H1 (cell line): Measurements from ENCODE around the gene TXLNA. TPM values are rescaled to one million over a fixed set of nuclear protein-coding genes. Genes with fewer than 3 reads are reported as not detected.

ENCODE experiments used
- CTCF ChIA-PET: fragments of 300-600 bp; sonication (Branson Sonifier 250); formaldehyde crosslinking; loops from one replicate; lab custom pipeline; 2021; ENCODE audit not compliant: partially characterized antibody; lab: Charles Lee
- POLR2A ChIA-PET: fragments of 300-600 bp; sonication (Branson Sonifier 250); formaldehyde crosslinking; loops from one replicate; lab custom pipeline; 2021; ENCODE audit warnings: inconsistent platforms; ENCODE audit not compliant: partially characterized antibody; lab: Charles Lee
- DNase-seq, 2 experiments: peaks; one replicate each; pipeline versions ENCODE4 v3.0.0 to v3.0.0-alpha.2; 2010 to 2022; ENCODE audit warnings: low spot score in 2 of 2, low read depth in 1 of 2, mixed read lengths in 1 of 2
- FAIRE-seq: peaks from 2 replicates; lab custom pipeline; 2011; peaks lifted over from hg19 to GRCh38; lab: Jason Lieb, UNC
- H2AFZ ChIP-seq: 2 replicates; pipeline ENCODE4 v1.8.1; 2012; ENCODE audit warnings: low read length, inconsistent platforms
- H2AK5ac ChIP-seq: 2 replicates; pipeline ENCODE4 v1.6.1; 2013; ENCODE audit warnings: low read depth, low read length
- H2BK120ac ChIP-seq: replicated peaks from 2 replicates; pipeline ENCODE3; 2013; ENCODE audit warnings: low read depth, low read length, inconsistent platforms
- H2BK12ac ChIP-seq: 2 replicates; pipeline ENCODE4 v1.6.1; 2013; ENCODE audit warnings: low read depth, low read length
- H2BK15ac ChIP-seq: 2 replicates; pipeline ENCODE4 v1.6.1; 2013; ENCODE audit warnings: low read length
- H2BK20ac ChIP-seq: 2 replicates; pipeline ENCODE4 v1.6.1; 2013; ENCODE audit warnings: low read length
- H2BK5ac ChIP-seq: 2 replicates; pipeline ENCODE4 v1.6.1; 2013; ENCODE audit warnings: low read depth, low read length
- H3K14ac ChIP-seq: 2 replicates; pipeline ENCODE4 v1.6.1; 2013; ENCODE audit warnings: inconsistent platforms; ENCODE audit not compliant: insufficient read length
- H3K18ac ChIP-seq: 2 replicates; pipeline ENCODE4 v1.6.1; 2013; ENCODE audit warnings: low read length; ENCODE audit errors: extremely low read depth
- H3K23ac ChIP-seq: 2 replicates; pipeline ENCODE4 v1.6.1; 2013; ENCODE audit warnings: inconsistent platforms; ENCODE audit not compliant: insufficient read length
- H3K23me2 ChIP-seq: 2 replicates; pipeline ENCODE4 v1.6.1; 2013; ENCODE audit warnings: low read depth, low read length
- H3K27ac ChIP-seq: 2 replicates; pipeline ENCODE4 v1.6.1; 2011; ENCODE audit warnings: low read depth, low read length, inconsistent platforms
- H3K27me3 ChIP-seq, 4 experiments: replicated peaks in 1 of 4; 1 replicate in 1 of 4; 2 replicates in 3 of 4; pipeline versions ENCODE4 v1.6.1 to v1.8.1; 2011 to 2013; ENCODE audit warnings: low read length in 3 of 4, mild to moderate bottlenecking in 3 of 4, inconsistent platforms in 2 of 4, mixed read lengths in 2 of 4, moderate library complexity in 1 of 4; ENCODE audit not compliant: control insufficient read depth in 3 of 4, insufficient read depth in 3 of 4; ENCODE audit errors: extremely low read depth in 1 of 4
- H3K36me3 ChIP-seq, 4 experiments: 2 replicates each; pipeline versions ENCODE4 v1.6.1 to v1.8.1; 2011 to 2013; ENCODE audit warnings: mild to moderate bottlenecking in 4 of 4, low read length in 3 of 4, moderate library complexity in 2 of 4, control low read depth in 1 of 4, inconsistent platforms in 1 of 4; ENCODE audit not compliant: insufficient read depth in 4 of 4, control insufficient read depth in 2 of 4
- H3K4ac ChIP-seq: replicated peaks from 2 replicates; pipeline ENCODE3; 2013; ENCODE audit warnings: low read length, low read depth, mixed read lengths, inconsistent platforms; ENCODE audit not compliant: insufficient read length
- H3K4me1 ChIP-seq, 4 experiments: replicated peaks in 1 of 4; 1 replicate in 1 of 4; 2 replicates in 3 of 4; pipeline versions ENCODE4 v1.6.1 to v1.8.1; 2011 to 2013; ENCODE audit warnings: low read length in 3 of 4, inconsistent platforms in 2 of 4, mixed read lengths in 1 of 4; ENCODE audit not compliant: insufficient read depth in 4 of 4, control insufficient read depth in 3 of 4
- H3K4me2 ChIP-seq, 2 experiments: 2 replicates each; pipeline versions ENCODE4 v1.6.1 to v1.8.1; 2011 to 2013; ENCODE audit warnings: low read depth in 2 of 2, low read length in 2 of 2, control low read depth in 1 of 2, inconsistent platforms in 1 of 2, mild to moderate bottlenecking in 1 of 2; ENCODE audit not compliant: insufficient read depth in 1 of 2
- H3K4me3 ChIP-seq, 4 experiments: fragments of 200-600, 300-600 bp in 1 of 4; sonication (generic), shearing (Covaris generic), sonication (Bioruptor Twin) in 1 of 4; 2 replicates each; pipeline versions ENCODE4 v1.5.1 to v1.8.1; 2011 to 2016; ENCODE audit warnings: low read length in 4 of 4, low read depth in 3 of 4, control low read depth in 2 of 4, inconsistent platforms in 2 of 4, mild to moderate bottlenecking in 2 of 4, mixed read lengths in 1 of 4, moderate library complexity in 1 of 4; ENCODE audit not compliant: insufficient read depth in 2 of 4; ENCODE audit errors: extremely low read depth in 1 of 4
- H3K56ac ChIP-seq: replicated peaks from 2 replicates; pipeline ENCODE3; 2013; ENCODE audit warnings: low read depth, mild to moderate bottlenecking, mixed read lengths, low read length, inconsistent platforms; ENCODE audit not compliant: insufficient read length
- H3K79me1 ChIP-seq: 2 replicates; pipeline ENCODE4 v1.6.1; 2013; ENCODE audit warnings: low read depth, low read length, control low read depth
- H3K79me2 ChIP-seq, 2 experiments: 2 replicates each; pipeline versions ENCODE4 v1.6.1 to v1.8.1; 2012 to 2013; ENCODE audit warnings: low read length in 2 of 2, mild to moderate bottlenecking in 2 of 2, inconsistent platforms in 1 of 2; ENCODE audit not compliant: insufficient read depth in 2 of 2, control insufficient read depth in 1 of 2
- H3K9ac ChIP-seq, 4 experiments: replicated peaks in 1 of 4; 1 replicate in 1 of 4; 2 replicates in 3 of 4; pipeline versions ENCODE4 v1.6.1 to v1.8.1; 2011 to 2013; ENCODE audit warnings: low read depth in 3 of 4, low read length in 3 of 4, control low read depth in 2 of 4, mild to moderate bottlenecking in 2 of 4, moderate library complexity in 2 of 4, inconsistent platforms in 1 of 4; ENCODE audit errors: extremely low read depth in 1 of 4
- H3K9me3 ChIP-seq, 2 experiments: 2 replicates each; pipeline versions ENCODE4 v1.6.1 to v1.8.1; 2012 to 2013; ENCODE audit warnings: mild to moderate bottlenecking in 2 of 2, moderate library complexity in 2 of 2, control low read depth in 1 of 2, inconsistent platforms in 1 of 2, low read depth in 1 of 2, low read length in 1 of 2, mixed read lengths in 1 of 2; ENCODE audit not compliant: insufficient read depth in 2 of 2
- H4K20me1 ChIP-seq, 2 experiments: replicated peaks in 1 of 2; 2 replicates each; pipeline versions ENCODE3 to v1.8.1; 2011 to 2013; ENCODE audit warnings: inconsistent platforms in 2 of 2, low read length in 2 of 2, mild to moderate bottlenecking in 1 of 2; ENCODE audit not compliant: insufficient read depth in 2 of 2, control insufficient read depth in 1 of 2
- H4K5ac ChIP-seq: 2 replicates; pipeline ENCODE4 v1.6.1; 2013; ENCODE audit warnings: low read length, low read depth, mixed read lengths, inconsistent platforms; ENCODE audit not compliant: insufficient read length
- H4K8ac ChIP-seq: 2 replicates; pipeline ENCODE4 v1.8.0; 2013; ENCODE audit warnings: mild to moderate bottlenecking, moderate library complexity, low read length, inconsistent platforms; ENCODE audit not compliant: insufficient read depth; ENCODE audit errors: extremely low read depth
- H4K91ac ChIP-seq: replicated peaks from 2 replicates; pipeline ENCODE3; 2013; ENCODE audit warnings: low read length, mixed read lengths, inconsistent platforms; ENCODE audit not compliant: insufficient read length
- BACH1 ChIP-seq: IDR thresholded peaks from 2 replicates; pipeline ENCODE4 v1.6.1; 2012; ENCODE audit warnings: low read length, improper control_type of control experiment
- CBX5 ChIP-seq: fragments of 300-800, 300-1000 bp; sonication (generic); IDR thresholded peaks from 2 replicates; pipeline ENCODE4 v1.7.1; 2016; ENCODE audit warnings: antibody characterized with exemption, low read length, low read depth
- CHD2 ChIP-seq: IDR thresholded peaks from 2 replicates; pipeline ENCODE4 v1.6.1; 2012; ENCODE audit warnings: low read length, improper control_type of control experiment
- EP300 ChIP-seq, 2 experiments: IDR thresholded peaks; 1 replicate in 1 of 2; 2 replicates in 1 of 2; pipeline ENCODE4 v1.6.1; 2011 to 2012; ENCODE audit warnings: low read depth in 2 of 2, low read length in 2 of 2, mild to moderate bottlenecking in 2 of 2, borderline replicate concordance in 1 of 2, inconsistent platforms in 1 of 2, moderate library complexity in 1 of 2
- JUN ChIP-seq: IDR thresholded peaks from 2 replicates; pipeline ENCODE4 v1.6.1; 2011; ENCODE audit warnings: low read depth, mild to moderate bottlenecking, improper control_type of control experiment, low read length
- RAD21 ChIP-seq, 2 experiments: IDR thresholded peaks in 1 of 2; conservative IDR thresholded peaks in 1 of 2; 2 replicates each; pipeline ENCODE4 v1.6.1; 2011; ENCODE audit warnings: low read depth in 2 of 2, low read length in 2 of 2, improper control_type of control experiment in 1 of 2, inconsistent platforms in 1 of 2, mild to moderate bottlenecking in 1 of 2, moderate library complexity in 1 of 2
- RFX5 ChIP-seq: IDR thresholded peaks from 2 replicates; pipeline ENCODE4 v1.6.1; 2011; ENCODE audit warnings: low read depth, low read length, improper control_type of control experiment, borderline replicate concordance
- SP1 ChIP-seq: IDR thresholded peaks from 2 replicates; pipeline ENCODE4 v1.6.1; 2011; ENCODE audit warnings: low read depth, low read length
- TBP ChIP-seq: IDR thresholded peaks from 2 replicates; pipeline ENCODE4 v1.6.1; 2011; ENCODE audit warnings: low read depth, low read length, improper control_type of control experiment
- WGBS, 2 experiments: shearing (Covaris generic) in 1 of 2; methylation state at CpG; one replicate each; pipeline versions ENCODE4 v1.1.6 to v1.1.7; 2013 to 2015; ENCODE audit warnings: low lambda C conversion rate in 2 of 2, mixed read lengths in 2 of 2, inconsistent platforms in 1 of 2, low coverage in 1 of 2, missing lambda C conversion rate in 1 of 2; ENCODE audit not compliant: insufficient replicate concordance in 2 of 2, insufficient coverage in 1 of 2, insufficient read length in 1 of 2; ENCODE audit errors: extremely low coverage in 1 of 2, missing lambda C conversion rate in 1 of 2; 5-methylcytosine and 5-hydroxymethylcytosine counted together
- polyA plus RNA-seq, 7 experiments: library from polyadenylated mRNA; depleted of rRNA in 3 of 7; stranded (reverse) in 5 of 7; unstranded in 2 of 7; fragments of >200 nt in 5 of 7; fragments of 200-250 nt in 2 of 7; gene quantifications; 1 replicate in 5 of 7; 2 replicates in 1 of 7; 4 replicates in 1 of 7; pipeline versions ENCODE4 v1.2.1 to v1.2.3, GENCODE V29; 2011 to 2013; ENCODE audit warnings: missing spikeins in 2 of 7, mixed read lengths in 2 of 7
- total RNA-seq: library from RNA; stranded (reverse); fragmentation: NEBNext Ultra II Directional; extraction: Animal tissue kit (Norgen Biotek cat#: 25700); gene quantifications from 2 replicates; pipeline ENCODE4 v1.2.1, GENCODE V29; 2021
- TF ChIP-seq, protein P1 (sequence below), 3 experiments: IDR thresholded peaks; 1 replicate in 2 of 3; 2 replicates in 1 of 3; pipeline versions ENCODE4 v1.5.1 to v1.6.1; 2011; ENCODE audit warnings: low read length in 3 of 3, mild to moderate bottlenecking in 3 of 3, inconsistent platforms in 2 of 3, low read depth in 1 of 3, moderate library complexity in 1 of 3; ENCODE audit not compliant: insufficient read depth in 1 of 3; ENCODE audit errors: control extremely low read depth in 1 of 3

Gene TXLNA
- total and polyA plus RNA-seq, 2 of the 8 experiments (the other 6 are each of a cell fraction or from before 2014, with no cell fraction given) = 31.3 to 46.9 TPM

DNA sequence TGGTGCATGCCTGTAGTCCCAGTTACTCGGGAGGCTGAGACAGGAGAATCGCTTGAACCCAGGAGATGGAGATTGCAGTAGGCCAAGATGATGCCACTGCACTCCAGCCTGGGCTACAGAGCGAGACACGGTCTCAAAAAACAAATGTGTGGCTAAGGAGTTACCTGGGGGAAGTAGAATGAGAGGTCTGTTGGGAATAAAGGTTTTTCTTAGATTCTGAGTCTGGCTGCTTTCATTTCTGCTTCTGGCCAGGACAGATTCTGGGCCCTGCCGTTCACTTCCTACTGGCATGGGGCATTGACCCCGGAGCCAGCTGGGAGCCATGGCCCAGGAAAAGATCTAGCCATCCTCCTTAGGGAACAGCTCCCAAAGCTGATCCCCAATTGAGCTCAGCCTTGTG, 29.0 kb downstream of the TXLNA start:
- CTCF ChIA-PET = interaction anchor here (0.5 to 4.5 kb wide), 6 partner anchors 8 to 135 kb away, joined by 3 to 25 read pairs (median 4); partner anchors contain the start of gene TMEM39B
- no peak for FAIRE-seq
- TF ChIP-seq TBP = no peak
- TF ChIP-seq JUN = no peak
- no peak for TF ChIP-seq SP1
- TF ChIP-seq RAD21 (IDR thresholded peaks at IDR 0.05 in 1 of 2, conservative IDR thresholded peaks at IDR 0.05 in 1 of 2; ENCODE audit: low read depth in 2 of 2, low read length in 2 of 2) = no peak
- no peak for TF ChIP-seq CHD2
- TF ChIP-seq, protein P1, sequence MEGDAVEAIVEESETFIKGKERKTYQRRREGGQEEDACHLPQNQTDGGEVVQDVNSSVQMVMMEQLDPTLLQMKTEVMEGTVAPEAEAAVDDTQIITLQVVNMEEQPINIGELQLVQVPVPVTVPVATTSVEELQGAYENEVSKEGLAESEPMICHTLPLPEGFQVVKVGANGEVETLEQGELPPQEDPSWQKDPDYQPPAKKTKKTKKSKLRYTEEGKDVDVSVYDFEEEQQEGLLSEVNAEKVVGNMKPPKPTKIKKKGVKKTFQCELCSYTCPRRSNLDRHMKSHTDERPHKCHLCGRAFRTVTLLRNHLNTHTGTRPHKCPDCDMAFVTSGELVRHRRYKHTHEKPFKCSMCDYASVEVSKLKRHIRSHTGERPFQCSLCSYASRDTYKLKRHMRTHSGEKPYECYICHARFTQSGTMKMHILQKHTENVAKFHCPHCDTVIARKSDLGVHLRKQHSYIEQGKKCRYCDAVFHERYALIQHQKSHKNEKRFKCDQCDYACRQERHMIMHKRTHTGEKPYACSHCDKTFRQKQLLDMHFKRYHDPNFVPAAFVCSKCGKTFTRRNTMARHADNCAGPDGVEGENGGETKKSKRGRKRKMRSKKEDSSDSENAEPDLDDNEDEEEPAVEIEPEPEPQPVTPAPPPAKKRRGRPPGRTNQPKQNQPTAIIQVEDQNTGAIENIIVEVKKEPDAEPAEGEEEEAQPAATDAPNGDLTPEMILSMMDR (IDR thresholded peaks at IDR 0.05; ENCODE audit: control extremely low read depth in 1 of 3, insufficient read depth in 1 of 3, low read depth in 1 of 3, low read length in 3 of 3) = no peak
- no peak for TF ChIP-seq EP300 (IDR thresholded peaks at IDR 0.05; ENCODE audit: borderline replicate concordance in 1 of 2, low read depth in 2 of 2, low read length in 2 of 2)
- TF ChIP-seq BACH1 = no peak
- no peak for TF ChIP-seq CBX5
- no peak for TF ChIP-seq RFX5

More for the DNA sequence above, 29.0 kb downstream of the TXLNA start:
- no peak overlapping the region for H3K14ac ChIP-seq
- peaks cover 0 to 10% (median 2%) of the 10 kb centered on the region in 4 experiments; a peak in 2 of 7 replicates for H3K4me1 ChIP-seq
- peaks cover 0 to 2% of the 10 kb centered on the region in 2 experiments for H4K20me1 ChIP-seq
- H2BK120ac ChIP-seq = no peak overlapping the region
- no peak overlapping the region for H3K27ac ChIP-seq
- H3K79me2 ChIP-seq = no peaks in the 10 kb centered on the region
- H3K9ac ChIP-seq = no peak overlapping the region
- H3K4me3 ChIP-seq = no peak overlapping the region
- H3K56ac ChIP-seq = no peak overlapping the region
- no peak overlapping the region for H3K4me2 ChIP-seq
- H3K36me3 ChIP-seq = no peaks in the 10 kb centered on the region; a peak in 1 of 8 replicates
- no peak overlapping the region for H4K91ac ChIP-seq
- H4K8ac ChIP-seq = no peak overlapping the region
- no peak overlapping the region for H2AK5ac ChIP-seq
- no peak overlapping the region for H3K18ac ChIP-seq
- H2BK5ac ChIP-seq = no peak overlapping the region
- H4K5ac ChIP-seq = no peak overlapping the region
- no peak for DNase-seq
- H3K27me3 ChIP-seq = peaks cover 0 to 4% (median 2%) of the 10 kb centered on the region in 4 experiments; a peak in 3 of 7 replicates
- peaks cover 2% of the 10 kb centered on the region; the same call in 1 of the 2 replicates for H3K79me1 ChIP-seq
- H2BK12ac ChIP-seq = no peak overlapping the region
- no peak overlapping the region for H2AFZ ChIP-seq
- peaks cover 8% of the 10 kb centered on the region; the same call in 1 of the 2 replicates for H3K23me2 ChIP-seq
- no peak overlapping the region for H3K23ac ChIP-seq
- POLR2A ChIA-PET = interaction anchor here (0.6 to 8.9 kb wide), 7 partner anchors 10 to 194 kb away, joined by 3 to 91 read pairs (median 3); partner anchors contain the start of genes CCDC28B, EIF3I and TMEM234
- H2BK15ac ChIP-seq = no peak overlapping the region
- WGBS, 2 experiments = 95% methylated on average over 6 of the region's 6 CpGs; no CpG with 5 or more reads in 1 of the 2 experiments
- H3K4ac ChIP-seq = no peak overlapping the region
- no peaks in the 10 kb centered on the region for H3K9me3 ChIP-seq
- H2BK20ac ChIP-seq = no peak overlapping the region
